ENCODE data around the gene MSMO1. TPM values are rescaled to one million over a fixed set of nuclear protein-coding genes. Genes with fewer than 3 reads are reported as not detected.

Gene MSMO1
- total and polyA plus RNA-seq, 2 of the 8 experiments (the other 6 are each of a cell fraction or from before 2014, with no cell fraction given), result 79.8 to 109 TPM

DNA sequence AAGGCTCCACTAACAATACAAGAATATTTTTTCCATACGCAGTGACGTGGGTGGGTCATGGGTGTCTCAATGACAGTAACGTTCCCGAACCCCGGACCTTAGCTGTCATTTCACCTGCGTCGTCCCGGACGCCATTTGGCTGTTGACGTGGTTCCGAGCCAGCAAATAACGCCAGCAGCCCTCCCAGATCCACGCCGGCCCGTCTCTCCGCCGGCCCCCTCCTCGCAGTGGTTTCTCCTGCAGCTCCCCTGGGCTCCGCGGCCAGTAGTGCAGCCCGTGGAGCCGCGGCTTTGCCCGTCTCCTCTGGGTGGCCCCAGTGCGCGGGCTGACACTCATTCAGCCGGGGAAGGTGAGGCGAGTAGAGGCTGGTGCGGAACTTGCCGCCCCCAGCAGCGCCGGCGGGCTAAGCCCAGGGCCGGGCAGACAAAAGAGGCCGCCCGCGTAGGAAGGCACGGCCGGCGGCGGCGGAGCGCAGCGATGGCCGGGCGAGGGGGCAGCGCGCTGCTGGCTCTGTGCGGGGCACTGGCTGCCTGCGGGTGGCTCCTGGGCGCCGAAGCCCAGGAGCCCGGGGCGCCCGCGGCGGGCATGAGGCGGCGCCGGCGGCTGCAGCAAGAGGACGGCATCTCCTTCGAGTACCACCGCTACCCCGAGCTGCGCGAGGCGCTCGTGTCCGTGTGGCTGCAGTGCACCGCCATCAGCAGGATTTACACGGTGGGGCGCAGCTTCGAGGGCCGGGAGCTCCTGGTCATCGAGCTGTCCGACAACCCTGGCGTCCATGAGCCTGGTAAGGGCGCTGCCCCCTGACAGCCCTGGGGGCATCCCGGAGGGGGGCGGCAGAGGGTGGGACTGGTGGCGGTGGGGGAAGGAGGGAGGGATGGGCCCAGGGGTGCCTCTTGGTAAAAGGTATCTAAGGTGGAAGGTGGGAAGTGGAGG, 51.5 kb downstream of the MSMO1 start, which contains the start of gene CPE (continued):
- peak in 1 of 2 experiments; percentile 35; a peak in 2 of 4 replicates for TF ChIP-seq RAD21 (IDR thresholded peaks at IDR 0.05 in 1 of 2, conservative IDR thresholded peaks at IDR 0.05 in 1 of 2; ENCODE audit: low read depth in 2 of 2, low read length in 2 of 2)
- TF ChIP-seq KDM5A (IDR thresholded peaks at IDR 0.05; ENCODE audit: low read length), result no peak
- TF ChIP-seq CTBP2 (IDR thresholded peaks at IDR 0.05; ENCODE audit: borderline replicate concordance, insufficient read depth, insufficient read length, low read length), result no peak
- TF ChIP-seq TEAD4 (IDR thresholded peaks at IDR 0.05; ENCODE audit: low read depth, low read length), result no peak
- TF ChIP-seq TAF7 (optimal IDR thresholded peaks at IDR 0.05; ENCODE audit: borderline replicate concordance, low read depth, low read length), result peak; percentile 72
- 0 out of 2 replicates have a peak, but pooled peaks have one; percentile 75 for TF ChIP-seq JUND (IDR thresholded peaks at IDR 0.05; ENCODE audit: low read length)
- TF ChIP-seq KDM1A (IDR thresholded peaks at IDR 0.05; ENCODE audit: borderline replicate concordance, low read length), result no peak
- TF ChIP-seq, protein P1, sequence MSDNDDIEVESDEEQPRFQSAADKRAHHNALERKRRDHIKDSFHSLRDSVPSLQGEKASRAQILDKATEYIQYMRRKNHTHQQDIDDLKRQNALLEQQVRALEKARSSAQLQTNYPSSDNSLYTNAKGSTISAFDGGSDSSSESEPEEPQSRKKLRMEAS (IDR thresholded peaks at IDR 0.05), result peak; percentile 93
- no peak for TF ChIP-seq RNF2 (IDR thresholded peaks at IDR 0.05; ENCODE audit: borderline replicate concordance, low read depth, low read length, missing control alignments, poor library complexity, severe bottlenecking)
- peak; percentile 94 for TF ChIP-seq KDM4A (IDR thresholded peaks at IDR 0.05; ENCODE audit: low read depth, low read length, severe bottlenecking)
- no peak for TF ChIP-seq PHF8 (conservative IDR thresholded peaks at IDR 0.05; ENCODE audit: low read depth, low read length)
- peak in 1 of 2 experiments; percentile 66; a peak in 2 of 3 replicates for TF ChIP-seq POLR2A (IDR thresholded peaks at IDR 0.05; ENCODE audit: control extremely low read depth in 1 of 2, low read depth in 2 of 2, low read length in 2 of 2)
- TF ChIP-seq EP300 (IDR thresholded peaks at IDR 0.05; ENCODE audit: borderline replicate concordance in 1 of 2, low read depth in 2 of 2, low read length in 2 of 2), result peak in 1 of 2 experiments; percentile 92; a peak in 2 of 3 replicates
- TF ChIP-seq BRCA1 (IDR thresholded peaks at IDR 0.05; ENCODE audit: low read depth, low read length), result no peak
- no peak for TF ChIP-seq HDAC6 (IDR thresholded peaks at IDR 0.05; ENCODE audit: low read depth, low read length)
- no peak for TF ChIP-seq SP1 (IDR thresholded peaks at IDR 0.05; ENCODE audit: low read depth, low read length)
- TF ChIP-seq, protein P2, sequence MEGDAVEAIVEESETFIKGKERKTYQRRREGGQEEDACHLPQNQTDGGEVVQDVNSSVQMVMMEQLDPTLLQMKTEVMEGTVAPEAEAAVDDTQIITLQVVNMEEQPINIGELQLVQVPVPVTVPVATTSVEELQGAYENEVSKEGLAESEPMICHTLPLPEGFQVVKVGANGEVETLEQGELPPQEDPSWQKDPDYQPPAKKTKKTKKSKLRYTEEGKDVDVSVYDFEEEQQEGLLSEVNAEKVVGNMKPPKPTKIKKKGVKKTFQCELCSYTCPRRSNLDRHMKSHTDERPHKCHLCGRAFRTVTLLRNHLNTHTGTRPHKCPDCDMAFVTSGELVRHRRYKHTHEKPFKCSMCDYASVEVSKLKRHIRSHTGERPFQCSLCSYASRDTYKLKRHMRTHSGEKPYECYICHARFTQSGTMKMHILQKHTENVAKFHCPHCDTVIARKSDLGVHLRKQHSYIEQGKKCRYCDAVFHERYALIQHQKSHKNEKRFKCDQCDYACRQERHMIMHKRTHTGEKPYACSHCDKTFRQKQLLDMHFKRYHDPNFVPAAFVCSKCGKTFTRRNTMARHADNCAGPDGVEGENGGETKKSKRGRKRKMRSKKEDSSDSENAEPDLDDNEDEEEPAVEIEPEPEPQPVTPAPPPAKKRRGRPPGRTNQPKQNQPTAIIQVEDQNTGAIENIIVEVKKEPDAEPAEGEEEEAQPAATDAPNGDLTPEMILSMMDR (IDR thresholded peaks at IDR 0.05; ENCODE audit: control extremely low read depth in 1 of 3, insufficient read depth in 1 of 3, low read depth in 1 of 3, low read length in 3 of 3), result peak; percentile 21 to 59 (median 29)
- no peak for TF ChIP-seq SP2 (IDR thresholded peaks at IDR 0.05; ENCODE audit: low read length)
- no peak for TF ChIP-seq BCL11A (IDR thresholded peaks at IDR 0.05; ENCODE audit: low read depth in 2 of 2, low read length in 2 of 2)
